NCI-H146 treated with DMSO at 0.1 percent for 48 hours (cell line): Measurements from ENCODE around the gene NFASC.

Experiments used
- DNase-seq: peaks from one replicate; lab custom pipeline; 2025; ENCODE audit not compliant: unreplicated experiment; lab: John Stamatoyannopoulos, UW

NFASC gene

DNA sequence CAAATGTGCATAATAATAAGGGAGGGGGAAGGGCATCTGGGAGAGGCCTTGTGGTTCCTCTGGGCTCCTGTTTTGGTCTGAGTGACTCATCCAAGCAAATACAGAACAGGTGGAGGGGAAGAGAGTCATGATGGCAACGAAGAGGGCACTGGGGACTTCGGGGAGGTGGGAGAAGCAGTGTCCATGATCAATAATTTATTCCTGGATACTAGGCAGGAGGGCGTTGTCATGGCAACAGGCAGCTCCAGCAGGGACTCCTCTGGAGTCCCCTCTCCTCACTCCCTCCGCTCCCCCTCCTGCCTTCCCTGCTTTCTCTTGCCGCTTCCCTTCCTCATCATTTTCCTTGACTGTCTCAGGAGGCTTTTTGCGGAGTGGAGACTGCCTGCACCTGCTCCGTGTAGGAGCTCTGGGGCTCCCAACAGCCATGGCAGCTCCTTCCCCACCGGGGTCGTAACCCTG, 12.3 kb upstream of the NFASC start:
- peak; percentile 97 for DNase-seq

- DNase-seq: no peak
These were observed 10.8 kb upstream of the NFASC start for GRCh38 chr1:204859861-204860267.

DNA sequence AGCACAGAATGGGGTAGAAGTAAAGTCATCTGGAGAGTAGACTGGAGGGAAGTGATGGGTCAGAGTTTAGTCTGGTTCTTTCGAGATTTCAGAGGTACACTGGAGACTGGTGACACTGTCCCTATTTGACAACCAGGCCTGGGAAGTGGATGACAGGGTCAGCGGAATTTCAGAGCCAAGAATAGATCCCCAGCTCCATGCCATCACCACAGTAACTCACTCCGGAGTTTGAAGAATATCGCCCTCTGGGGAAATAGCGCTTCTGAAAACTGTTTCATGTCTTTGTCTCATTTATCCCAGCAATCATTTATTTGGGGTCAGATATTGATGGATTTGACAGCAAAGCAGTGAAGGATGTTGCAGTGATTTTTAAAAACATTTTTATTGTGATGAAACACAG, 7.6 kb upstream of the NFASC start:
- DNase-seq: no peak

DNA sequence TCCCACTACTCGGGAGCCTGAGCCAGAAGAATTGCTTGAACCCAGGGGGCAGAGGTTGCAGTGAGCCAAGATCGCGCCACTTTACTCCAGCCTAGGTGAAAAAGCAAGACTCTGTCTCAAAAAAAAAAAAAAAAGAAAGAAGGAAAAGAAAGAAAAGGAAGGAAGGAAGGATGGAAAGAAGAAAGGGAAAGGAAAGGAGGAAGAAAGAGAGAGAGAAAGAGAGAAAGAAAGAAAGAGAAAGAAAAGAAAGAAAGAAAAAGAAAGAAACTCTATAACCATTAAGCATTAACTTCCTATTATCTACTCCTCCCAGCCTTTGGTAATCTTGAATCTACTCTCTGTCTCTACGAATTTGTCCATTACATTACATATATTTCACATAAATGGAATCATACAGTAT, 6.9 kb upstream of the NFASC start:
- no peak for DNase-seq

DNA sequence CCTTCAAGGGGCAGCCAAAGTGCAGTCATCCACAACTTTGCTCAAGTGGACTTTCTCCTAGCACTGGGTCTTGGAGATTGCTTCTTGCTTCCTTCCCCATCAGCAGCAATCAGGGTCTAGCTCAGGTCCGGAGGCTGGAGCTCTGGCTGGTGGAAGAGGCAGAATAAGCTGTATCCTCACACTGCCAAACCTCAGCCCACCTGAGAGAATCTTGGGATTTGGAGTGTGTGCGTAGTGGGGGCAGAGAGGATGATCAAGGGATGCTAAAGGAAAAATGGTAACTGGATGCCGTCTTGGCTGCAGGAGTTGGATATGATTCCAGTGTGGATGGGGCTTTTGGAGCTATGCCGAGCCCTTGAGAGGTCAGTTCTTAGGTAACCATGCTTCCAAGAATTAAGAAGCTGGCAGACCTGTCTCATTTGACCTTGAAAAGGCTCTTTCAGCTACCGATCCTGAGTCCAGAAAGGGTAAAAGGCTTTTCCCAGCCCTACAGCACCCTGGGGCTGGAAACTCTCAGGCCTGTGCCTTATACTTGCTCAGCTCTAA, 4.5 kb upstream of the NFASC start:
- DNase-seq: no peak

DNA sequence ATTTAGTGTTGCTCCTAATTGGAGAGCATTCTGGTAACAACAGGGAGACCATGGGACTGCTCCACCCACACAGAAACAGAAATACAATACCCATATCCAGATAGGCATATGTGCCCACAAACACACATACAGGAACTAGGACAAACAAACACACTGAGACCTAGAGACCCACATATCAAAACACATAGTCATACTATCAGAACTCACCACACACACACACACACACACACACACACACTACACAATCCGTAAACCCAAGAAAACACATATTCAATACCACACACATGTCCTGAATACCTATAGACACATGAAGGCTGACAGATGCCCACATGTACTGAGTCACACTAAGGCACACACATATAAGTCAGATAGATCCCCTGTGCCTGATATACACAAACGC, 3.5 kb upstream of the NFASC start:
- DNase-seq: no peak

DNA sequence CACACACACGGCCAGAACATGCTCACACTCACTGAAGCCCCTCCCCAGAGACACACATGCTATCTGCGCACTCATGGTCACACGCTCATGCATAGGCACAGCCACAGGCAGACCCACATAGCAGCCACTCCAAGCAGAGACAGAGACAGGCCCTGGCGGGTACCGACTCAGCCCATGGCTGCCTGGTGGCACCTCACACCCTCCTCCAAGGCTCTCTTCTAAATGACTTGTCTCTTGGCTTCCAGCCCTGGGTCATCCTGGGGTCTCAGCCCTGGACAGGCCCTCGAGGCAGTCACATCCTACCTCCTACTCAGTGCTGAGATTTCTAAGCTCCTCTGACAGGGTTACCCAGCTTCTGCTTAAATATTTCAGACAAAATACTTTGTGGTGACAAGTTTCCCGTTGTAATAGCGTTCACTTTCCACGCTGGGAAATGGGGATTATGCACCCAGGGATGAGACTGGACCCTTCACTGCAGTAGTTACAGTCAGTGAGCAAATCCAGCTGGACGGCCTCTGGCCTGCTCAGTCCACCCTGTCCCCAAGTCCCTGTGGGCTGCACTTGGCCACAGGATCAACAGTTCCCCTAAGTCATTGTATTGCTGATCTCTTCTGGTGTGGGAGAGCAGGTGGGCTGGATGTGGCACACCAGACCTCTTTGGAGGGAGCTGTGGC, 2.9 kb upstream of the NFASC start:
- no peak for DNase-seq

DNA sequence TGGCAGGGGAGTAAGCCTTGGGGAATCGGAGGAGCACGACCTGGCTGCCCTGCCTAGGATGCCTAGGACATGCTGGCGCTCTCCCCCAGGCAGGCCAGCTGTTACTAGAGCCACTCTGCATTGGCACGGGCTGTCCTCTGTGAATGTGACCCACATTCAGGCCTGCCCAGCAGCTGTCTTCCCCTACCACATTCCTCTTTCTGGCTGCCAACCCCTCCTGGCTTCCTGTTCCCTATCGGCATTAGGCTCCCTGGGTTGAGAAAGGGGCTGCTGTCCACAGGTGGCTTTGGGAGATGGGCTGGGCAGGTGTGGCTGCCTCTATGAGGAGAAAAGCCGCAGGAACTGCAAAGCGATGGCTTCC, 2.3 kb upstream of the NFASC start:
- DNase-seq: no peak

GRCh38 chr1:204869097-204869496, 1.6 kb upstream of the NFASC start:
- DNase-seq: no peak

DNA sequence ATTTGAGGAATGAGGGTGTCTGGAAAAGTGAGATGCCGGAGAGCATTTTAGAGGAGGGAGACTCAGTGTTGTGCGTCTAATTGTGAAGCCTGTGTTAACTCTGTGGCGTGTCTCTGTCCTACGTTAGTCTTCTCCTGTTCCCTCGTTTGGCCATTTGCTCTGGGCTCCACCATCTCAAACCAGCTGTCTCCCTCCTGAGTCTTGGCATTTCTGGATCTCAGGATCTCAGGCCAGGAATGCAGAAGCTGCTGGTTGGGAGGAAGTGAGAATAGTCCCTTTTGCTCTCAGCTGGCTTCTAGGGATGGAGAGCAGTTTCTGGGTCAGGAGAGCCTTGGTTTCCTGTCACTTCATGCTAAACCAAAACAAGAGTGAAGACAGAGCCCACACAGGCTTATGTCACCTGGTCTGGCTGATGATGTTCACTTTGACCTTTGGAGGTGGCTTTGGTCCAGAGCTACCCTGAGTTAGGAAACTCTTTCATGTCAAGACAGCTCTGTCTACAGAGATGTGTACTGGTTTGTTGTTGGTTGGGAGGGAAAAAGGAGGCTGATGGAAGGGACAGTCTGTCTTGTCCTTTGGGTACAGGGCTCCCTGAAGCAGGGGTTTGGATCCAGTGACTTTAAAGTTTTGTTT, 859 bp downstream of the NFASC start:
- DNase-seq: no peak

DNA sequence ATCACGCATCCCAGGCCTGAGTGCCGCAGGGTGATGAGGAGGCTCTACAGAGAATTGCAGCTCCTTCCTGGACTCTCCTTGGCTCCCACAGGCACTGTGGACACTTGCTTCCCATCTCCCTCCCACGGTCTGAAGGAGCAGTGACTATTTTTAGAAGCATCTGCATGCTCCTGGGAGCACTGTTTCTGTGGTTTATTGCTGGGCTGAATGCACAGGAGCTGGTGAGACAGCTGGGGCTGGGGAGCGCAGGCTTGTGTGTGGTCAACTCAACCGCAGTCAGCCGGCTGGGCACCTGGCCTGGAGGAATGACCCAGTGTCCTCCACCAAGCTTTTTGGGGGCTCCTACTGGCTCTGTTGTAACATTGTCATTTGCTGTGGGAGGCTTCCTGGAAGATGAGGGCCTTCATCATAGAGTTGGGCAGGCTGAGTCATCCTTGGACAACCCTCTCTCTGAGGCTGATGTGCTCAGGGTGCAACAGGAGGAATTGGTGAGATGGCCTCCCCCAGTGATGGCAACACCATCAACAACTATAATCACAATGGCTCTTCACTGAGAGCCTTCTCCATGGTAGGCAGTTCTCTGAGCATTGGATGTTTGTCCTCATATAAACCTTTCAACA, 1.7 kb downstream of the NFASC start:
- no peak for DNase-seq

DNA sequence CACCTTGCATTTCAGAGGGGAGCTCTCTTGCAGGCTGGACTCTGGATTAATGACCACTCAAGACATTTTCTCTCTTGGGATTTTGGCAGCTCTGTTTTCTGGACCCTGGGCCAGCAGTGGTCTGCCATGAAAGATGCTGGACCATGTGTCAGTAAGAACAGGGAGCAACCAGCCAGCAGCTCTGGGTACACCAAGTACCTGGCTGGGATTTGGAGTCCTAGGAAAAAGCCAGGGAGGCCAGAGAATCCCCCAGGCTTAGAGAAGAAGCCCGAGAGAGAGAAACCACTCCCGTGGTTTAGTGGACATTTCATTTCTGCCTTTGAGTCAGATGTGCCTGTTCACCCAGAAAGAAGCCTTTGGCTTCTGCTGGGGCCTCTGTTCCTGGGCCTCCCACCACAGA, 2.5 kb downstream of the NFASC start:
- no peak for DNase-seq

- DNase-seq: no peak
These were observed 3.1 kb downstream of the NFASC start for GRCh38 chr1:204873714-204874113.

DNA sequence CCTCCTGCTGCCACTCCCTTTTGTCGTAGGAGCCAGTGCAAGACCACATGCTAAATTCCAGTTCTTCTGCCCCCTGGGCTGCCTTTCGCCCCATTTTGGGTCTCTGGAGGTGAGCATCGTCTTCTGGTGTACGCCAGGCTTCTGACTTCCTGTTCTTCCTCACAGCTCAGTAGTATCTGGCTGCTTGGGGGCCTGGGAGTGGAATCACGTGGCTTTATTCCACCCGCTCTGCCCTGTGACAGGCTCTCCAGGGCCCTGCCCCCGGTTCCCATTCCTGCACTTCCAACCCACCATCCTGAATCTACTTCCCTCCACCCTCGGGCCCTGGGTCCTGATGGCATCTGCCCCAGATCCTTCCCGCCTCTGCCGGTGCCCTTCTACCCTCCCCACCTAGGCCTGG, 3.6 kb downstream of the NFASC start:
- DNase-seq: no peak

GRCh38 chr1:204875255-204875654, 4.6 kb downstream of the NFASC start:
- no peak for DNase-seq

GRCh38 chr1:204878621-204879234, 8.1 kb downstream of the NFASC start:
- no peak for DNase-seq

- DNase-seq: no peak
These were observed 8.7 kb downstream of the NFASC start for GRCh38 chr1:204879351-204879750.

- no peak for DNase-seq
These were observed 10.2 kb downstream of the NFASC start for GRCh38 chr1:204880906-204881305.

- DNase-seq: no peak
These were observed 11.8 kb downstream of the NFASC start for GRCh38 chr1:204882479-204882878.

- no peak for DNase-seq
These were observed 12.7 kb downstream of the NFASC start for GRCh38 chr1:204883405-204883804.

DNA sequence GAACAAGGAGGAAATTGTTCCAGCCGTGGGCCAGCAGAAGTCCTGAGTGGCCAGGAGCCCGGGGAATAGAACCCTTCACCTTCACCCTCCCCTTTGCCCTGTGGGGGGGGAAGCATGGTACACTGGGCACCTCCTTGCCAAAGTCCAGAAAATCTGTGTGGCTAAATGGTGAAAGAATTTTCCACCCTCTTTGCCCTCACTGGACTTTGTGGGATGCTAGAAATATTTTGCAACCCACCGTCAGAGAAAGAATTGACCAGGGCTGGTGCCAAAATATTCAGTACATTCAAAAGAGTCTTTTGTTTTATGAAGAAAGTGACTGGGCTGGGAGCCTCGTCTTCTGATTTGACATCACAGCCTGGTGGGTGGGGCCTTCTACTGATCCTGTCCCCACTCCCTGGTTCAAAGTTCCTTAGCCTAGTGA, 14.6 kb downstream of the NFASC start:
- DNase-seq: no peak

DNA sequence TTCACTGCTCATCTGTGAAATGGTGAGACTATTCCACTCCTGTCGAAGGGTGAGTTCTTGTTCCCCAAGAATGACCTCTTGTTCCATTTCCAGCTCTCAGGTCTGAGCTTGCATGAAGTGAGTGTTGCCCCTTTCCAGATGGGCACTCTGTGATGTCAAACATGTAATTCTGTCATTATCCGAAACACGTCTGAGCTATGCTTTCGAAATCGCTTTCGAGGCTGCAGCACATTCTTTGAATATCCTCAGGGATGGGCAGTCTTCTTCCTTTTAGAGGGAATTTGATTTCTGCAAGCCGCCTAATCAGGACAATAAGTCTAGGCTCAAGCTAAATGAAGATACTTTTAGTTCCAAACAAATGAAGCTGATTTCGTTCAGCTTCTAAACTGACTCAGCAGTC, 15.1 kb downstream of the NFASC start:
- DNase-seq: no peak
